Activated naive CD8-positive, alpha-beta T cell (primary cell): ENCODE measurements around the gene CLDN25.
"Not testable (repeated sequence)": the region's sequence is repeated elsewhere in the genome, so short reads cannot be mapped to it uniquely, and the experiment has no call there.

Experiments used
- H3K27ac Mint-ChIP-seq: one replicate; pipeline ENCODE4 v1.8.0; 2021; ENCODE audit warnings: mixed read lengths
- H3K27me3 Mint-ChIP-seq: one replicate; pipeline ENCODE4 v1.8.0; 2021; ENCODE audit warnings: mixed read lengths
- H3K36me3 Mint-ChIP-seq: one replicate; pipeline ENCODE4 v1.8.0; 2021; ENCODE audit warnings: mixed read lengths
- H3K4me1 Mint-ChIP-seq: one replicate; pipeline ENCODE4 v1.8.0; 2021; ENCODE audit warnings: low read depth, mixed read lengths
- H3K4me3 Mint-ChIP-seq: one replicate; pipeline ENCODE4 v1.8.0; 2021; ENCODE audit warnings: mild to moderate bottlenecking, mixed read lengths
- H3K9me3 Mint-ChIP-seq: one replicate; pipeline ENCODE4 v1.8.0; 2021; ENCODE audit warnings: low read depth, mixed read lengths

Gene CLDN25

DNA sequence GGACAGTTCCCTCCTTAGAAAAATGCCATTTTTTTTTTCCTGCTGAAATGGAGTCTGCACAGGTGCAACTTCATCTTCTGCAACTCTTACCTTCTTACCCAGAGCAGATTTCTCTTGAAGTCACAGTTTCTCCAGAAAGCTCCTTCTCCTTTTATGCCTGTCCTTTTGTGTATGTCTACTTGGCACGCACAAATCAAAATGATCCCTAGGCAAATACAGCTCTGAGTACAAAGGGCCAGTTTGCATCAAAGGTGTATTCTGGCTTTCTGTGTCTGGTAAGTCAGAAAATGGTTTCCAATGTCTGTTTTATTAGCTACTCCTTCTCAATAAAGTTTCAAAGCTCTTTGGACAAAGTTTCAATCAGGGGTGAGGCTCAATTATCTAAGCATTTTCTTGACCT is 2.5 kb downstream of the CLDN25 start:
- Mint-ChIP-seq H3K27ac (no peak overlapping the region), H3K4me1 (no peaks in the 10 kb centered on the region), H3K4me3 (no peak overlapping the region), H3K36me3 (peaks cover 2% of the 10 kb centered on the region), H3K27me3 (peaks cover 17% of the 10 kb centered on the region), H3K9me3 (no peaks in the 10 kb centered on the region)

DNA sequence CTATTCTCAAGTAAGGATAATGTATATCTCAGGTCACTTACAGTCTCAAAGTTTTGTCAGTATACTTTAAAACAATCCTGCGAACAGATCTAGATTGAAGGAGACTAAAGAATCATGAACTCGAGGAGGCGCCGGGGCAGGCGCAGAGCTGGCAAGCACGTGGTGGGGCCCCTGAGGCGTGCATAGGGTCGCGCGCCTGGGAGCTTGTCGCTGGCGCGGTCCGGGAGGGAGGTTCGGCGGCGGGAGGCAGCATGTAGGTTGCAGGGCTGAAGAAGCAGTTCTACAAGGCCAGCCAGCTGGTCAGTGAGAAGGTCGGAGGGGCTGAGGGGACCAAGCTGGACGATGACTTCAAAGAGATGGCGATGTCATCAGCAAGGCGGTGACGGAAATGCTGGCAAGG is 9.4 kb downstream of the CLDN25 start:
- not testable (repeated sequence) for H3K4me1 Mint-ChIP-seq, H3K9me3 Mint-ChIP-seq, H3K36me3 Mint-ChIP-seq, H3K4me3 Mint-ChIP-seq, H3K27ac Mint-ChIP-seq
- H3K27me3 Mint-ChIP-seq = peaks cover 12% of the 10 kb centered on the region

DNA sequence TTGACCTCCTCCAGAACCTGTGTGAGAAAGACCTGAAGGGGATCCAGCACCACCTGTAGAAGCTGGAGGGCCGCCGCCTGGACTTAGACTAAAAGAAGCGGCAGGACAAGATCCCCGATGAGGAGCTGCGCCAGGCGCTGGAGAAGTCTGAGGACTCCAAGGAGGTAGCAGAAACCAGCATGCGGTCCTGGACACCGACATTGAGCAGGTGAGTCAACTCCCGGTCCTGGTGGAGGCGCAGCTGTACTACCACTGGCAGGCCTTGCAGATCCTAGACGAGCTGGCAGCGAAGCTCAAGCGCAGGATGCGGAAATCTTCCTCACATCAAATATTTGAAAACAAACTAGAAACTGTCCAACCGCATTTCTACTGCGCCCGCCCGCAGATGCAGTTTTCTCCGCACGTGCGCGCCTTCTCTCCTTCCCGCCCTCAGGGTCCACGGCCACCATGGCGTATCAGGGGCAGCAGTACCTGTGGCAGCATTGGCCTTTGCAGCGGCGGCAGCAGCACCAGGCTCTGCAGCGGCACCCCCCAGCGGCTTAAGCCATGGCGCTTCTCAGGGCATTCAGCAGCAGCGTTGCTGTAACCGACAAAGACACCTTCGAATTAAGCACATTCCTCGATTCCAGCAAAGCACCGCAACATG is 10.2 kb downstream of the CLDN25 start:
- Mint-ChIP-seq H3K27me3 (peaks cover 5% of the 10 kb centered on the region), H3K9me3 (no peaks in the 10 kb centered on the region), H3K4me3 (no peak overlapping the region), H3K27ac (no peak overlapping the region), H3K36me3 (no peaks in the 10 kb centered on the region), H3K4me1 (no peaks in the 10 kb centered on the region)

DNA sequence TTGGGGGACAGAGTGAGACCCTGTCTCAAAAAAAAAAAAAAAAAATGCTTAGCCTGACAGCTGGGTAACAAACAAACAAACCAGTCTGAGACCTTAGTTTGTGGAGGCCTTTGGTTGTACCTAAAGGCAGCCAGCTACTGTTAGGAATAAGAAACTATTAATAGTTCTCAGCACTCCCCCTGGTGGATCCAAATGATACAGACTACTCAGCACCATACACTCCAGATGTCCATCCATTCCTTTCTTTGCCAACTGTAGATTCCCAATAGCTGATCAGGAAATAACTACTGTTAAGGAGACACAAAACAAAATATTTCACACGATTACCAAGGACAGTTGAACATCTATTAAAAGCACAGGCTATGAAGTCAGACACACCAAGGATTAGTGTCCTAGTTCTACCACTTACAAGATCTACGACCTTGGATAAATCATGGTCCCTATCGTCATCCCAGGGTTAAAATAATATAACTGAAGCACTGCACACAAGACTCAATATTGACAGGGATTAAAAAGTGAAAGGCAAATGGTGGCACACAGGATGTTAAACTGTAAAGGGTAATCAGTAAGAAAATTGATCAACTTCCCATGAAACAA is 17.2 kb downstream of the CLDN25 start:
- Mint-ChIP-seq H3K27me3 (no peaks in the 10 kb centered on the region), H3K27ac (no peak overlapping the region), H3K4me3 (no peak overlapping the region), H3K36me3 (peaks cover 4% of the 10 kb centered on the region), H3K9me3 (no peaks in the 10 kb centered on the region), H3K4me1 (no peaks in the 10 kb centered on the region)

DNA sequence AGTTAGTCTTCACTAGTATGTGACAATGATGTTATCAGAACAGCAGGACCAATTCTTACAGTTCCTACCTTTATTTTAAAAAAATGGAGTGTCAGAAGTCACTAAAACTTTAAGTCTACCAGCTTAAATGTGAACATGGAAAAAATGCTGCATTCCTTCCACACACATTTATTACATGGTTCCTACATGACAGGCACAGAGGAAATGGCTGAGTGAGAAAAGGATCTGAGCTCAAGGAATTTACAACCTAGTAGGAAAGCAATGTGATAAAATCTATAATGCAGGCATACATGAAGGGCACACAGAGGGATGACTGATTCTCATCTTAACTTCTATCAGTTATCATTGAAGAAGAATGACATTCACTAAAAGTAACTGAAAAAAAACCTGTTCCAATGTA is 23.0 kb downstream of the CLDN25 start:
- H3K27ac Mint-ChIP-seq = no peak overlapping the region
- H3K4me1 Mint-ChIP-seq = no peaks in the 10 kb centered on the region
- peaks cover 14% of the 10 kb centered on the region for H3K36me3 Mint-ChIP-seq
- no peak overlapping the region for H3K4me3 Mint-ChIP-seq
- H3K27me3 Mint-ChIP-seq = no peaks in the 10 kb centered on the region
- no peaks in the 10 kb centered on the region for H3K9me3 Mint-ChIP-seq

DNA sequence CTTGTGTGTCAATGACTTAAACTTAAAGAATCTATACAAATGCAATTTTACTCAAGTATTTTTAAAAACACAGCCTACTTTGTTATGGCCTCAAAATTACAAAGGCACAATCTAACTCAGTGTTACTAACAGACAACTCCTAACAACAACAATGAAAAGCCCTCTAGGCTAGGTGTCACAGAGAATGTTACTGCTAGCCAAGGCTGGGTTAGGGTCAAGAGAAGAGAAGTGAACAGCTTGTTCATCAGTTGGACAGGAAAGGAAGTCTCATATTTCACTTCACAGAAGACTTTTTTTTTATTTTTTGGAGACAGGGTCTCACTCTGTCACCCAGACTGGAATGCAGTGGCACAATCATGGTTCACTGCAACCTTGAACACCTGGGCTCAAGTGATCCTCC is 26.0 kb downstream of the CLDN25 start:
- H3K4me3 Mint-ChIP-seq = no peak overlapping the region
- H3K27ac Mint-ChIP-seq = no peak overlapping the region

DNA sequence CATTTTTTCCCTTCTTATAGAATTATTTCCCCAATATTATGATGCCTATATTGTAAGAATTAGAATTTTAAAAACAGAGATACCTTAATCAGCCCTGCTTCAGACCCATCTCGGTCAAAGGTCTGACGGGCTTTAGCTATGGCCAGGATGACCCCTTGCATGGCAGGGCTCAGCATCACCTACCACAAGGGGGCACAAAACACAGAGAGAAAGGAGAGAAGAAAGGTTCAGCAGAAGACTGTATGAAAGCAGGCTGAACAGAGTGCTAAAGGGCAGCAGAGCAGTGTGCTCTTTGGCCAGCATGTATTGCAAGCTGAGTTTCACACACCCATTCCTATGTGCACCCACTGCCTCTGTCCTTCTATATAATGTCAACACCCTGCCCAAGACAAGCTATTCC is 26.8 kb downstream of the CLDN25 start:
- Mint-ChIP-seq H3K27ac (no peak overlapping the region), H3K9me3 (no peaks in the 10 kb centered on the region), H3K27me3 (no peaks in the 10 kb centered on the region), H3K4me1 (no peaks in the 10 kb centered on the region), H3K36me3 (peaks cover 27% of the 10 kb centered on the region), H3K4me3 (no peak overlapping the region)

More for the DNA sequence above, 26.0 kb downstream of the CLDN25 start:
- H3K4me1 Mint-ChIP-seq = no peaks in the 10 kb centered on the region
- peaks cover 30% of the 10 kb centered on the region for H3K36me3 Mint-ChIP-seq
- no peaks in the 10 kb centered on the region for H3K27me3 Mint-ChIP-seq
- H3K9me3 Mint-ChIP-seq = no peaks in the 10 kb centered on the region

DNA sequence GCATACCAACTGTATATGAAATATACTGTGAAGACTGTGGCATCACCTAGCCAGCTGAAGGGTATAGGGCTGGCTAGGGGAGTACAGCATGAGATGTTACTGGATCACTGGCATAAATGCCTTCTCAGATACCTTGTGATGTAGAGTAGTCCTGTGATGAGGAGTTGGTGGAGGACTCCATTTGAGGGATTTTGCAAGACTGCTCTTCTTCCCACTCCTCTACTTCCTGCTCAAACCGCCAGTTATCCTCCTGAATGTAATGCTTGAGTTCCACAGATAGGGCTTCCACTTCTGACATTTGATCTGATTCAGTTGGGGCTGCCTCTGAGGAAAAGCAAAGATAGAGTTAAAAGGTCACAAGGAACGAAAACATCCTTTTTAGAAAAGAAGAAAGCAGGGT is 29.3 kb downstream of the CLDN25 start:
- Mint-ChIP-seq H3K36me3 (peaks cover 27% of the 10 kb centered on the region), H3K27me3 (no peaks in the 10 kb centered on the region)

DNA sequence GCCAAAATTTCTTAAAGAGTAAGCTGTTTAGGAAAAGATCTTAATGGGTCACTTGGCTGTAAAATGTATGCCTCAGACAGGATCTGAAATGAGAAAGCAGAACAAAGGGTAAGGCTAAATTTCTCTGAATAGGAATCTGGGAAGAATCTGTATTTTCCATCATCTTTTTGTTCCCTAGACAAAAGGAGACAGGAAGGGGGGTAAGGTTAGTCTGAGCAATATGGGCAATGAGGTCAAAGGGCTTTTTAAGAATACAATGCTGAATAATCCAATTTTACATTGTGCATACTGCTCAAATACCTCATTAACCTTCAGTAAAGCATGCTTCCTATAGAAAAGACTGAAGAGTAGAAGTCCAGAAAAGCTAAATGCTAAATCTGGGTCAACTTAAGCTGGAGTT is 34.6 kb downstream of the CLDN25 start:
- Mint-ChIP-seq H3K9me3 (no peaks in the 10 kb centered on the region), H3K4me3 (no peak overlapping the region), H3K4me1 (no peaks in the 10 kb centered on the region), H3K36me3 (peaks cover 23% of the 10 kb centered on the region), H3K27me3 (no peaks in the 10 kb centered on the region), H3K27ac (no peak overlapping the region)

More for the DNA sequence above, 29.3 kb downstream of the CLDN25 start:
- H3K4me1 Mint-ChIP-seq = no peaks in the 10 kb centered on the region
- H3K27ac Mint-ChIP-seq = no peak overlapping the region
- H3K4me3 Mint-ChIP-seq = no peak overlapping the region
- no peaks in the 10 kb centered on the region for H3K9me3 Mint-ChIP-seq

DNA sequence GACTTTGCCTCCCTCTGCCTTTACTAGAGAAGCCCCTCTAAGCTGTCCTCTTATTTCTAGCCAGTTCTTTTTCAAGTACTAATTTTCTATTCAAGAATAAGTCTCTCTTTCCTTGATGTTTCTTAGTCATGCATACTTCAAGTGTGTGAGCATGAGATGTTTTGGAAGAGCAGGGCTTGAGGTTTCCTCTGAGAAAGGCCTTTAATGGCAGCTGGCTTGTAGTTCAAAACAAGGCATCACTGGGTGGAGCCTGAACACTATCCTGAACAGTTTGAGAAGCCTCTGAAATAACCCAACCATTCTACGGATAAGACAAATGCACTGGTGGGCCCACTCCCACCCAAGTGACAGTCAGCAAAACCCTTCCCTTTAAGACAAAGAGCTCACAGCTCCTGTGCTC is 37.6 kb downstream of the CLDN25 start:
- Mint-ChIP-seq H3K36me3 (peaks cover 24% of the 10 kb centered on the region), H3K27ac (no peak overlapping the region), H3K4me1 (no peaks in the 10 kb centered on the region), H3K4me3 (no peak overlapping the region), H3K27me3 (no peaks in the 10 kb centered on the region), H3K9me3 (no peaks in the 10 kb centered on the region)

DNA sequence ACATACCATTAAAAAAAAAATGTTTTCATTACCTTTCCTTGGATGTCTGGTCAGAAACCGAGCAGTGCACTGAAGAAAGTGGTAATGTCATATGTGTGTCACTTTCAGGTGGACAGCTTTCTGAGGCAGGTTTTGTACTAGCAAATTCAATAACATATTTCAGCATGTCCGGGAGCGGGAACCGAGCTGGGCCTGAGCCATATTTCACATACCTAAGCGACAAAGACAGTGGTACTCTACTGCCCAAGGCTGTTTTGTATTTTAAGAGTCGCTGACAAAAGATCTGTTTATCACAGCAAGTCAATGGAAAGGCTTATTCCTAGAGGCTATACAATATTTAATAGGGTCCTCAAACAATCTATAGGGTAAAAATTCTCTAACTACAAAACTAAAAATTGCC is 38.0 kb downstream of the CLDN25 start:
- H3K4me1 Mint-ChIP-seq = no peaks in the 10 kb centered on the region
- peaks cover 25% of the 10 kb centered on the region for H3K36me3 Mint-ChIP-seq
- H3K27me3 Mint-ChIP-seq = no peaks in the 10 kb centered on the region
- no peak overlapping the region for H3K4me3 Mint-ChIP-seq
- H3K27ac Mint-ChIP-seq = no peak overlapping the region
- no peaks in the 10 kb centered on the region for H3K9me3 Mint-ChIP-seq

DNA sequence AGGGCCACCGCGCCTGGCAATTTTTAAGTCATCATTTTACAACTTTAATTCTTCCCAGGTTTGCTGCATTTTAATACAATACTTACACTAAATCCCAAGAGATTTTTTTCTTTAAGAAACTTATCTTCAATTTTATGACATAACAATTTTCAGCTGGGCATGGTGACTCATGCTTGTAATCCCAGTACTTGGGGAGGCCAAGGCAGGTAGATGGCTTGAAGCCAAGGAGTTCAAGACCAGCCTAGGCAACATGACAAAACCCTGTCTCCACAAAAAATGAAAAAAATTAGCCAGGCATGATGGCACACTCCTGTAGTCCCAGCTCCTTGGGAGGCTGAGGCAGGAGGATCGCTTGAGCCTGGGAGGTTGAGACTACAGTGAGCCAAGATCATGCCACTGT is 38.8 kb downstream of the CLDN25 start:
- Mint-ChIP-seq H3K27me3 (no peaks in the 10 kb centered on the region), H3K4me1 (no peaks in the 10 kb centered on the region), H3K27ac (no peak overlapping the region), H3K4me3 (no peak overlapping the region), H3K36me3 (peaks cover 29% of the 10 kb centered on the region), H3K9me3 (no peaks in the 10 kb centered on the region)

DNA sequence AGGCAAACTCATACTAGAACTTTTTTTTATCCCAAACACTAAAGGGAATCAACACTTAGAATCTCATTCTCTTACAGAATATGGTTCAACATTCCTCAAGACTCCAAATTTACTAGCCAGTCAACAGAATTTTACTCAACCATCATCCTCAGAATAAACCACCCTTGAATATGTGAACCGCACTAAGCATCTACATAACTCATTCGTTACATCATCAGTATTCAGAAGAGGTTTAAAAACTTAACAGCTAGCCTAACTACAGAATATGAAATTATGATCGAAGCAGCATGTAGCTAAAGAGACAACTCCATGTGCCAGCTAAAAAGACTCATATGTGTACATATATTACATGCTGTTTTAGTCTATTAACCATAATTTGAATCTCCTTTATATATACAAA is 47.9 kb downstream of the CLDN25 start:
- Mint-ChIP-seq H3K9me3 (no peaks in the 10 kb centered on the region), H3K36me3 (peaks cover 34% of the 10 kb centered on the region), H3K4me3 (no peak overlapping the region), H3K27ac (no peak overlapping the region), H3K4me1 (no peaks in the 10 kb centered on the region), H3K27me3 (no peaks in the 10 kb centered on the region)

DNA sequence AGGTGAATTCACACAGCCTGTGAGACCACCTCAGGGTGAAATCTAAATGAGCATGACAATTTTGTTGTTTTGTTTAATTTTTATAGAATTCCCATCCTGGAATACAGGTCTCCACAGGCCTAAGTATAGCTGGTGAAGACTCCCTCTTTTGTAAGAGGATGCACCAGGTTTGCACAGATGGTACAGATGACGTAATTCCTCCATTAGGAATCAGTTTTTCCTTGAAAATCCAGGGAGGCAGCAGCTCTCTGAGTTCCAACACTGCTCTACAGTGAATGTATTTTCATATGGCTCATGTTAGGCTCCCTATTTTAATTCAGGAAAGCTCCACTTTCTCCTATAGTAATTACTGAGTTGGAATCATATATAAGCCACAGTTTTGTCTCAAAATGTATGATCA is 48.6 kb downstream of the CLDN25 start:
- Mint-ChIP-seq H3K4me3 (no peak overlapping the region), H3K9me3 (no peaks in the 10 kb centered on the region)

DNA sequence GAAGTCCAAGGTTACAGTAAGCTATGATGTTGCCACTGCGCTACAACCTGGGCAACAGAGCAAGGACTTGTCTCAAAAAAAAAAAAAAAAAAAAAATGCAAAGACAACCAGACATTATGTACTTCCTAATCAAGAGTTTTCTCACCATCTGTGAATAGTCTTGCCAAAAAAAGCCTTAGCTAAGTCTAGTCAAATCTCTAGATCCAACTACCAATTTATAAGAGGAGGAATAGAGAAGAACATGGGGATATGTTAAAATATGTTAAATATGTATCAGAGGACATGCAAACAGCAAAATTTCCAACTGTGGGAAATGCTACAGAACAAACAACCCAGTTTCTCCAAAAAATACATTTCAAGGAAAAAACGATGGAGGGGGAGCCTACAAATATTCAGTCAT is 50.2 kb downstream of the CLDN25 start:
- Mint-ChIP-seq H3K27me3 (no peaks in the 10 kb centered on the region), H3K4me1 (no peaks in the 10 kb centered on the region), H3K27ac (no peak overlapping the region), H3K4me3 (no peak overlapping the region), H3K36me3 (peaks cover 25% of the 10 kb centered on the region), H3K9me3 (no peaks in the 10 kb centered on the region)

More for the DNA sequence above, 48.6 kb downstream of the CLDN25 start:
- Mint-ChIP-seq H3K36me3 (peaks cover 30% of the 10 kb centered on the region), H3K27ac (no peak overlapping the region), H3K27me3 (no peaks in the 10 kb centered on the region), H3K4me1 (no peaks in the 10 kb centered on the region)
